HG03103 (cell line): ENCODE data around the gene NOS3.
"Not testable (repeated sequence)": the region's sequence is repeated elsewhere in the genome, so short reads cannot be mapped to it uniquely, and the experiment has no call there.

Experiments used
- ATAC-seq: cut with Tn5 transposase; IDR thresholded peaks from one replicate; pipeline ENCODE4 v1.9.1; 2021; ENCODE audit warnings: low read depth; ENCODE audit not compliant: unreplicated experiment

NOS3 gene

GRCh38 chr7:150997817-150998216, 7.0 kb downstream of the NOS3 start:
- no peak for ATAC-seq

- no peak for ATAC-seq
These were observed 7.5 kb downstream of the NOS3 start for GRCh38 chr7:150998341-150998740.

GRCh38 chr7:150999001-150999400, 8.2 kb downstream of the NOS3 start:
- no peak for ATAC-seq

- no peak for ATAC-seq
These were observed 8.8 kb downstream of the NOS3 start for GRCh38 chr7:150999497-151000230.

- ATAC-seq: no peak
These were observed 10.2 kb downstream of the NOS3 start for GRCh38 chr7:151000897-151001495.

GRCh38 chr7:151001546-151001945, 10.7 kb downstream of the NOS3 start:
- ATAC-seq: no peak

GRCh38 chr7:151003572-151003971, 12.8 kb downstream of the NOS3 start:
- no peak for ATAC-seq

- no peak for ATAC-seq
These were observed 14.7 kb downstream of the NOS3 start for GRCh38 chr7:151005566-151005965.

- no peak for ATAC-seq
These were observed 15.9 kb downstream of the NOS3 start for GRCh38 chr7:151006590-151007300.

- ATAC-seq: no peak
These were observed 16.7 kb downstream of the NOS3 start for GRCh38 chr7:151007469-151007898.

- ATAC-seq: no peak
These were observed 17.3 kb downstream of the NOS3 start for GRCh38 chr7:151008143-151008510.

GRCh38 chr7:151008511-151009323, 17.9 kb downstream of the NOS3 start:
- peak; percentile 72 for ATAC-seq

- no peak for ATAC-seq
These were observed 18.7 kb downstream of the NOS3 start for GRCh38 chr7:151009327-151010036.

- ATAC-seq: no peak
These were observed 19.2 kb downstream of the NOS3 start for GRCh38 chr7:151010037-151010306.

- no peak for ATAC-seq
These were observed 19.7 kb downstream of the NOS3 start for GRCh38 chr7:151010307-151011096.

GRCh38 chr7:151011097-151011409, 20.2 kb downstream of the NOS3 start:
- no peak for ATAC-seq

GRCh38 chr7:151011616-151012015, 20.8 kb downstream of the NOS3 start:
- not testable (repeated sequence) for ATAC-seq

- ATAC-seq: no peak
These were observed 21.3 kb downstream of the NOS3 start for GRCh38 chr7:151012031-151012692.

- ATAC-seq: no peak
These were observed 22.1 kb downstream of the NOS3 start for GRCh38 chr7:151012911-151013347.
